Prostate gland (tissue), 2 donors: ENCODE data around the gene NRXN3.

ENCODE experiments used
- POLR2A ChIP-seq: fragments of 450-650 bp; IDR thresholded peaks from one replicate; pipeline ENCODE4 v1.6.1; 2016; ENCODE audit warnings: antibody characterized with exemption, mild to moderate bottlenecking
- TF ChIP-seq, protein P1 (sequence below), 4 experiments: fragments of 200-600 bp in 2 of 4; fragments of 450-650 bp in 2 of 4; sonication (generic) in 2 of 4; IDR thresholded peaks; 1 replicate in 3 of 4; 2 replicates in 1 of 4; pipeline ENCODE4 v1.5.1; 2016 to 2019; ENCODE audit warnings: antibody characterized with exemption in 4 of 4, mild to moderate bottlenecking in 2 of 4, moderate library complexity in 2 of 4

DNA sequence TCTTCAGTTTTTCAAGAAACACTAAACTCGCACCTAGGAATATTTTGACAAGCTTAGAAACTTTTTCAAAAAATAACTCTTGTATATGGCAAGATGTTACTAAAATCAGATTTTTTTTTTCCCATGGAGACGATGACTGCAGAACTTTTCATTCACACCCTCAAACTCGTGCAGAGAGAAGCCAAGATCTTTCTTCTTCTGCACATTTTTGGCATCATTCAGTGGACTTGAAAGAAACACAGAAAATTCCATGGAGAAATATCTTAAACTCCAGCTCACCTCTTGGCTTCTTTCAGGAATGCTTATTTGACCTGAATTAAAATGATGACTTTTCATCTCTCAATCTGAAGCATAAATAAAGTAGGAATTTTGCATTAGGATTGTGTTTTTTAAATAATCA lies 919.4 kb downstream of the NRXN3 start:
- TF ChIP-seq, protein P1, sequence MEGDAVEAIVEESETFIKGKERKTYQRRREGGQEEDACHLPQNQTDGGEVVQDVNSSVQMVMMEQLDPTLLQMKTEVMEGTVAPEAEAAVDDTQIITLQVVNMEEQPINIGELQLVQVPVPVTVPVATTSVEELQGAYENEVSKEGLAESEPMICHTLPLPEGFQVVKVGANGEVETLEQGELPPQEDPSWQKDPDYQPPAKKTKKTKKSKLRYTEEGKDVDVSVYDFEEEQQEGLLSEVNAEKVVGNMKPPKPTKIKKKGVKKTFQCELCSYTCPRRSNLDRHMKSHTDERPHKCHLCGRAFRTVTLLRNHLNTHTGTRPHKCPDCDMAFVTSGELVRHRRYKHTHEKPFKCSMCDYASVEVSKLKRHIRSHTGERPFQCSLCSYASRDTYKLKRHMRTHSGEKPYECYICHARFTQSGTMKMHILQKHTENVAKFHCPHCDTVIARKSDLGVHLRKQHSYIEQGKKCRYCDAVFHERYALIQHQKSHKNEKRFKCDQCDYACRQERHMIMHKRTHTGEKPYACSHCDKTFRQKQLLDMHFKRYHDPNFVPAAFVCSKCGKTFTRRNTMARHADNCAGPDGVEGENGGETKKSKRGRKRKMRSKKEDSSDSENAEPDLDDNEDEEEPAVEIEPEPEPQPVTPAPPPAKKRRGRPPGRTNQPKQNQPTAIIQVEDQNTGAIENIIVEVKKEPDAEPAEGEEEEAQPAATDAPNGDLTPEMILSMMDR (IDR thresholded peaks at IDR 0.05), result no peak
- no peak for TF ChIP-seq POLR2A
